ENCODE results near the gene FAM151A.

The FAM151A gene

DNA sequence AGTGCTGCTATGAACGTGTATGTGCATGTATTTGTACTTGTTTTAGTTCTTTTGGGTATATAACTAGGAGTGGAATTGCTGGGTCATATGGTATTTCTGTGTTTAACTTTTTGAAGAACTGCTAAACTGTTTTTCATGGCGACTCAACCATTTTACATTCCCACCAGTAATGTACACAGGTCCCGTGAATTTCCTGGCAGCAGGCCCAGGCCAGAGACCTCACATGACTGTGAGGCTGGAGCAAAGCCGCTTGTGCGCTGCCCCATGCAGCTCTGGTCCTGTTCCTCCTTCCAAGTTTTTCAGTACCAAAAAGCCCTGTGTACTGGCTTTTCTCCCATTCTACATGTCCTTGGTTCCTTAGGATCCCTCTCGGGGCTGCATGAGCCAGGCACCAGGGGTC lies 45.7 kb downstream of the FAM151A start:
- TF ChIP-seq, protein P1, sequence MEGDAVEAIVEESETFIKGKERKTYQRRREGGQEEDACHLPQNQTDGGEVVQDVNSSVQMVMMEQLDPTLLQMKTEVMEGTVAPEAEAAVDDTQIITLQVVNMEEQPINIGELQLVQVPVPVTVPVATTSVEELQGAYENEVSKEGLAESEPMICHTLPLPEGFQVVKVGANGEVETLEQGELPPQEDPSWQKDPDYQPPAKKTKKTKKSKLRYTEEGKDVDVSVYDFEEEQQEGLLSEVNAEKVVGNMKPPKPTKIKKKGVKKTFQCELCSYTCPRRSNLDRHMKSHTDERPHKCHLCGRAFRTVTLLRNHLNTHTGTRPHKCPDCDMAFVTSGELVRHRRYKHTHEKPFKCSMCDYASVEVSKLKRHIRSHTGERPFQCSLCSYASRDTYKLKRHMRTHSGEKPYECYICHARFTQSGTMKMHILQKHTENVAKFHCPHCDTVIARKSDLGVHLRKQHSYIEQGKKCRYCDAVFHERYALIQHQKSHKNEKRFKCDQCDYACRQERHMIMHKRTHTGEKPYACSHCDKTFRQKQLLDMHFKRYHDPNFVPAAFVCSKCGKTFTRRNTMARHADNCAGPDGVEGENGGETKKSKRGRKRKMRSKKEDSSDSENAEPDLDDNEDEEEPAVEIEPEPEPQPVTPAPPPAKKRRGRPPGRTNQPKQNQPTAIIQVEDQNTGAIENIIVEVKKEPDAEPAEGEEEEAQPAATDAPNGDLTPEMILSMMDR (IDR thresholded peaks at IDR 0.05; ENCODE audit: control insufficient read depth, extremely low read depth, insufficient read depth) = no peak
- no peak overlapping the region for H3K4me3 ChIP-seq (ENCODE audit: low read depth, low read length)
- DNase-seq (ENCODE audit: low read depth) = peak; percentile 15

DNA sequence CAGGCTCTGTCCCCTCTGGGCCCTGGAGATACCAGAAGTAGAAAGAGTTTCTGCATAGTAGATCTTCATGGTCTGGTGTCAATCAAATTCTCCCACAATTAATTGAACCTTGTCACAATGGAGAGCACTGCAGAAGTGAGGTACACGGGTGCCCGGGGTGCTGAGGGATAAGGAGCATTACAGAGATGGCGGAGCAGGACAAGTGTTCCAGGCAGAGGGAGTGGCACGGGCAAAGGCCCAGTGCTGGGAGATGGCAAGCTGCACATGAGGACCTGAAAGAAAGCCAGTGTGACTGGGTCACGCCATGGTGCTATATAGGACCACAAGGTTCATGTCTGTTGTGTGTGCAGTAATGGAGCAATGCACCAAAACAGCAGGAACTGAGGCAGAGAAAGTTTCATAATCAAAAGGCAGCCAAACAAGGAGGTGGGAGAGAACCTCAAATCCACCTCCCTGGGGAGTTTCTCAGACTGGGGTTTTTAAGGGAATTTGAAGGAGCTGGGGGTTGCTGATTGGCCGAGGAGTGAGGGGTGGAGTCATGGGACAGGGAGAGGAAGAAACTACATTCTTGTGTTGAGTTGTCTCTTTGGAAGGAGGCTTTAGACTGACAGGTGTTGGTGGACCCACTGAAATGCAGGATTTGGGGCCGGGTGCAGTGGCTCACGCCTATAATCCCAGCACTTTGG lies 47.6 kb downstream of the FAM151A start:
- no peak overlapping the region for H3K4me3 ChIP-seq (ENCODE audit: low read depth, low read length)
- TF ChIP-seq, protein P1 (IDR thresholded peaks at IDR 0.05; ENCODE audit: control insufficient read depth, extremely low read depth, insufficient read depth) = no peak

DNA sequence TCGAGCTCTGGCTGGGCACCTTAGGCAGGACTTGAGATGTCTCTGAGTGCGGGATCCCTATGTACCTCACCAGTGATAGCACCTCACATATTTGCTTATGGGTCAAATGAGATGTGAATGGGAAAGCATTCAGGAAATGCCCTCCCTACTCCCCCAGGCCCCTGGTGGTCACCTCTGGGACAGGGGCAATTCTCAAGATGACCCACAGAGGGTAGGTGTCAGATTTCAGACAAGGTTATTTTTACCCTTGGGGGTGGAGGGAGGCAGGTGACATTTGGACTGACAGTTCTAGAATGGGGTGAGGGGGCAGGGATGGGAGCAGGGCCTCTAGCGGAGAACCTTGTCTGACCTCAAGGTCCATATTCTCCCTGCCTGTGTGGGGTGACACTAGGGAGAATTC lies 48.2 kb downstream of the FAM151A start:
- no peak overlapping the region for H3K4me3 ChIP-seq (ENCODE audit: low read depth, low read length)
- no peak for DNase-seq (ENCODE audit: low read depth)

More for the DNA sequence above, 47.6 kb downstream of the FAM151A start:
- no peak for DNase-seq (ENCODE audit: low read depth)

DNA sequence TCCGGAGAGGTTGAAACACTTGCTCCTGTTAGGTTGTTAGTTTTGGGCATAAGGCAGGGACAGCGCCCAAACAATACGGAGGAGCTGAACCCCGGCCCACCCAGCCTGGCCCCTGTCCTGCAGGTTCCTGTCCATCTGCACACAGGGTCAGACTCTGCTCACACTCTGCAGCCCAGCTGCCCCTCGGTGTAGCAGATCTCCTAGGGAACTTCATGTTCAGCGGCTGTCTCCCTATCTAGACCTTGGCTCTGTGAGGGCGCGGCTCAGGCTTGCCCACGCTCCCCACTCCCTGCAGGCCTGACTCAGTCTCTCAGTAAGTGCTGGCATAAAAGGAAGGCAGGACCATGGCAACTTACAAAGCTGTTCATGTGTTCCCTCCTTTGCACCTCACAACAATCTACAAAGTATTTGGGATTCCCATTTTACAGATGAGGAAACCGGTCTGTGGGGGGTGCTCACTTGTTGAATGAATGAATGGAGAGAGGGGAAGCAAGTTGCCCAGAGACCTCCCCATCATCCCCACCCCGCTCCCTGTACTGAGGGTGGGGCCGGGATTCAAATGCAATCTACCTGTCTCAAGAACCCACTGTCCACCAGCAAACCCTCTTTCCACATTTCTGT lies 49.1 kb downstream of the FAM151A start:
- TF ChIP-seq, protein P1 (IDR thresholded peaks at IDR 0.05; ENCODE audit: control insufficient read depth, extremely low read depth, insufficient read depth) = no peak
- H3K4me3 ChIP-seq (ENCODE audit: low read depth, low read length) = no peak overlapping the region
- no peak for DNase-seq (ENCODE audit: low read depth)

More for the DNA sequence above, 48.2 kb downstream of the FAM151A start:
- TF ChIP-seq, protein P1 (IDR thresholded peaks at IDR 0.05; ENCODE audit: control insufficient read depth, extremely low read depth, insufficient read depth) = no peak

DNA sequence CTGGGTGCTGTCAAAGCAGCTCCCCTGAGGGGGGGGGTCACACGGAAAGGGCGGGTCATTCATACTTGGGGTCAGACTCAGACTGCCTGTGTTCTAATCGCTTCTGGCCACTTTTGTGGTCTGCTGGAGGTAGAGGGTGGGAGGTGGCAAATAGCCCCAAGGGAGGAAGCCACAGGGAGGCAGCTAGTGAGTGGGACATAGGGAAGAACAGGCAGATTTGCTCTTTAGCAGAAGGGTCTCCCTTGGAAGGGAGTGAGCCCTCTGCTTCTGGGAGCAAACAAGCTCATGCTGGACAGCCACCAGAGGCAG lies 50.8 kb downstream of the FAM151A start:
- TF ChIP-seq, protein P1 (IDR thresholded peaks at IDR 0.05; ENCODE audit: control insufficient read depth, extremely low read depth, insufficient read depth) = no peak
- no peak overlapping the region for H3K4me3 ChIP-seq (ENCODE audit: low read depth, low read length)
- no peak for DNase-seq (ENCODE audit: low read depth)

DNA sequence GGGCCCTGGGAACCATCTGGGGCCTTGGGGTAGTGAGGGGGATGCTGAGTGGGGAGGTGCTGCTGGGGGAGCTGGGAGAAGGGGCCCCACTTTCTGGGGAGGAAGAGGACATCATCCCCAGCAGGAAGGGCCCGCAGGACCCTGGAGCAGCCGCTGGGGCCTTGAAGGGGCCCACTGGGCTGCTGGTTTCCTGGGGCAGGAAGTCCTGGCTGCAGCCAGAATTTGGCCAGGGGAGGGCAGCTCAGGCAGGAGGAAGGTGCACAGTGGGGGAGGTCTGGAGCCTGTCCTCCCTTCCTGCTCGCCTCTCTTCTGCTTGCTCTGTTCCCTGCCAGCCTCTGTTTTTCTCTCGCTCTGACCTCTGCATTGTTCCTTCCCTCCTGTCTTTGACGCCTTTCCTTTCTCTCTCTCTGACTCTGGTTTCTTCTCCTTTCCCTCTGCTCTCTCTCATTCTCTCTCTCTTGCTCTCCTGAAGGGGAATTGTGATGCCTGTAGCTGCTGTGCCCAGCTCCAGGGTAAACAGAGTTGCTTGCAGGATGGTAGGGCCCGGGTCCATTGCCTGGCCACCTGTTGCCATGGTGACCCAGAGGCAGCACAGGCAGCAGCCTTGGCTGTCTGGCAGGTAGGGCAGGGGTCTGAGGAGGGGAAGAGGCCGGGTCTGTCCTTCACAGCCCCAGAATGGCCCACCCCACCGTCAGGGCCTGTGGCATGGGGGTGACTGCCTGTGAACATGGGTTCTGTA lies 51.4 kb downstream of the FAM151A start:
- DNase-seq (ENCODE audit: low read depth) = no peak
- TF ChIP-seq, protein P1 (IDR thresholded peaks at IDR 0.05; ENCODE audit: control insufficient read depth, extremely low read depth, insufficient read depth) = no peak
- H3K4me3 ChIP-seq (ENCODE audit: low read depth, low read length) = no peak overlapping the region
